IMR-90 (cell line): ENCODE measurements around the gene MRPS26. TPM values are rescaled to one million over a fixed set of nuclear protein-coding genes. Genes with fewer than 3 reads are reported as not detected.

ENCODE experiments used
- ATAC-seq: fragments of 200-7000 bp; cut with Tn5 transposase; 2 replicates; pipeline ENCODE4 v1.9.1; 2020; ENCODE audit warnings: low read depth, mild to moderate bottlenecking, moderate library complexity
- BruUV-seq: library from RNA; stranded (reverse); fragments of 400-500 nt; replicated peaks from 2 replicates; lab custom pipeline; 2021; lab: Mats Ljungman, UMichigan
- CTCF ChIA-PET: fragments of 300-600 bp; formaldehyde crosslinking; extraction: SDS; loops from one replicate; lab custom pipeline; 2021; ENCODE audit warnings: antibody characterized with exemption; lab: Yijun Ruan, JAX
- POLR2A ChIA-PET: fragments of 300-600 bp; sonication (Branson Sonifier 250); formaldehyde crosslinking; loops from one replicate; lab custom pipeline; 2022; ENCODE audit warnings: antibody characterized with exemption; ENCODE audit not compliant: unreplicated experiment; lab: Charles Lee
- DNase-seq: peaks from one replicate; pipeline ENCODE4 v3.0.0; 2013
- H2AFZ ChIP-seq: replicated peaks from 2 replicates; pipeline ENCODE3; 2013; ENCODE audit warnings: low read length, mild to moderate bottlenecking; ENCODE audit not compliant: poor library complexity
- H2AK5ac ChIP-seq: 2 replicates; pipeline ENCODE4 v1.6.1; 2013; ENCODE audit warnings: low read depth, low read length, inconsistent platforms
- H2AK9ac ChIP-seq: replicated peaks from 2 replicates; pipeline ENCODE3; 2013; ENCODE audit warnings: mild to moderate bottlenecking, low read depth, low read length, moderate library complexity; ENCODE audit not compliant: poor library complexity
- H2BK120ac ChIP-seq: 2 replicates; pipeline ENCODE4 v1.6.1; 2013; ENCODE audit warnings: low read depth, low read length, inconsistent platforms
- H2BK15ac ChIP-seq: 3 replicates; pipeline ENCODE4 v1.6.1; 2013; ENCODE audit warnings: low read depth, low read length, inconsistent platforms
- H2BK20ac ChIP-seq: 2 replicates; pipeline ENCODE4 v1.6.1; 2013; ENCODE audit warnings: low read depth, mild to moderate bottlenecking, inconsistent platforms, low read length, moderate library complexity
- H2BK5ac ChIP-seq: 2 replicates; pipeline ENCODE4 v1.6.1; 2013; ENCODE audit warnings: mild to moderate bottlenecking, low read depth, low read length, inconsistent platforms; ENCODE audit not compliant: poor library complexity, severe bottlenecking
- H3K14ac ChIP-seq: replicated peaks from 2 replicates; pipeline ENCODE4 v1.6.1; 2013; ENCODE audit warnings: low read depth, low read length, inconsistent platforms
- H3K18ac ChIP-seq: 2 replicates; pipeline ENCODE4 v1.6.1; 2013; ENCODE audit warnings: low read depth, low read length, control low read depth
- H3K23ac ChIP-seq: 2 replicates; pipeline ENCODE4 v1.6.1; 2013; ENCODE audit warnings: low read depth, low read length, inconsistent platforms
- H3K27ac ChIP-seq: 2 replicates; pipeline ENCODE4 v1.5.1; 2013; ENCODE audit warnings: mild to moderate bottlenecking, control low read depth, low read length; ENCODE audit not compliant: insufficient read depth
- H3K27me3 ChIP-seq: 2 replicates; pipeline ENCODE4 v1.6.1; 2013; ENCODE audit warnings: low read length; ENCODE audit not compliant: control insufficient read depth, insufficient read depth
- H3K36me3 ChIP-seq: 2 replicates; pipeline ENCODE4 v1.6.1; 2013; ENCODE audit warnings: low read length, mixed read lengths; ENCODE audit not compliant: control insufficient read depth, insufficient read depth
- H3K4ac ChIP-seq: 2 replicates; pipeline ENCODE4 v1.6.1; 2013; ENCODE audit warnings: low read depth, low read length, inconsistent platforms
- H3K4me1 ChIP-seq: 2 replicates; pipeline ENCODE4 v1.6.1; 2013; ENCODE audit warnings: low read length, mixed read lengths; ENCODE audit not compliant: control insufficient read depth, insufficient read depth
- H3K4me2 ChIP-seq: 2 replicates; pipeline ENCODE4 v1.6.1; 2013; ENCODE audit warnings: low read depth, mild to moderate bottlenecking, control low read depth, low read length, moderate library complexity
- H3K4me3 ChIP-seq: 2 replicates; pipeline ENCODE4 v1.5.1; 2013; ENCODE audit warnings: low read depth, mild to moderate bottlenecking, control low read depth, low read length, moderate library complexity; ENCODE audit not compliant: insufficient read depth
- H3K56ac ChIP-seq: 2 replicates; pipeline ENCODE4 v1.6.1; 2013; ENCODE audit warnings: low read length, inconsistent platforms; ENCODE audit not compliant: insufficient read depth; ENCODE audit errors: extremely low read depth
- H3K79me1 ChIP-seq, 2 experiments: 2 replicates each; pipeline ENCODE4 v1.6.1; 2013; ENCODE audit warnings: low read length in 2 of 2, inconsistent platforms in 1 of 2, low read depth in 1 of 2
- H3K9ac ChIP-seq: 2 replicates; pipeline ENCODE4 v1.6.1; 2013; ENCODE audit warnings: low read depth, low read length, control low read depth
- H3K9me1 ChIP-seq: 2 replicates; pipeline ENCODE4 v1.6.1; 2013; ENCODE audit warnings: low read length, inconsistent platforms; ENCODE audit not compliant: insufficient read depth
- H3K9me3 ChIP-seq: 2 replicates; pipeline ENCODE4 v1.6.1; 2013; ENCODE audit warnings: low read length; ENCODE audit not compliant: control insufficient read depth, insufficient read depth
- H4K20me1 ChIP-seq: 2 replicates; pipeline ENCODE4 v1.6.1; 2013; ENCODE audit warnings: low read length, inconsistent platforms; ENCODE audit not compliant: insufficient read depth
- H4K5ac ChIP-seq: 2 replicates; pipeline ENCODE4 v1.6.1; 2013; ENCODE audit warnings: mild to moderate bottlenecking, low read depth, low read length, control low read depth
- H4K8ac ChIP-seq, 2 experiments: 2 replicates each; pipeline ENCODE4 v1.6.1; 2013; ENCODE audit warnings: low read depth in 2 of 2, low read length in 2 of 2, control low read depth in 1 of 2, inconsistent platforms in 1 of 2
- H4K91ac ChIP-seq: 2 replicates; pipeline ENCODE4 v1.6.1; 2013; ENCODE audit warnings: low read depth, low read length, inconsistent platforms; ENCODE audit not compliant: insufficient read depth
- BHLHE40 ChIP-seq: fragments of 150-350 bp; IDR thresholded peaks from 2 replicates; pipeline ENCODE4 v1.6.1; 2016; ENCODE audit warnings: mild to moderate bottlenecking, low read depth, low read length
- CEBPB ChIP-seq: IDR thresholded peaks from 2 replicates; pipeline ENCODE4 v1.6.1; 2012; ENCODE audit warnings: low read depth, low read length, improper control_type of control experiment
- CHD1 ChIP-seq: IDR thresholded peaks from 2 replicates; pipeline ENCODE4 v1.6.1; 2012; ENCODE audit warnings: low read depth, low read length, improper control_type of control experiment
- CTCF ChIP-seq: conservative IDR thresholded peaks from 2 replicates; pipeline ENCODE4 v1.5.1; 2012; ENCODE audit warnings: mild to moderate bottlenecking, low read depth, low read length, improper control_type of control experiment
- FOS ChIP-seq: fragments of 150-350 bp; IDR thresholded peaks from 2 replicates; pipeline ENCODE4 v1.6.1; 2016; ENCODE audit warnings: low read depth, low read length
- MAFK ChIP-seq: IDR thresholded peaks from 2 replicates; pipeline ENCODE4 v1.6.1; 2012; ENCODE audit warnings: low read depth, low read length, improper control_type of control experiment
- MAZ ChIP-seq: IDR thresholded peaks from 2 replicates; pipeline ENCODE4 v1.6.1; 2012; ENCODE audit warnings: low read depth, mild to moderate bottlenecking, low read length, improper control_type of control experiment, moderate library complexity, borderline replicate concordance
- MXI1 ChIP-seq: IDR thresholded peaks from 2 replicates; pipeline ENCODE4 v1.6.1; 2012; ENCODE audit warnings: low read depth, mild to moderate bottlenecking, low read length, moderate library complexity, borderline replicate concordance
- NFE2L2 ChIP-seq: fragments of 150-350 bp; IDR thresholded peaks from 2 replicates; pipeline ENCODE4 v1.6.1; 2016; ENCODE audit warnings: low read depth, mild to moderate bottlenecking, low read length
- POLR2A ChIP-seq: IDR thresholded peaks from 2 replicates; pipeline ENCODE4 v1.6.1; 2012; ENCODE audit warnings: mild to moderate bottlenecking, low read depth, low read length
- RAD21 ChIP-seq: IDR thresholded peaks from 2 replicates; pipeline ENCODE4 v1.6.1; 2012; ENCODE audit warnings: low read length, improper control_type of control experiment
- RCOR1 ChIP-seq: IDR thresholded peaks from 2 replicates; pipeline ENCODE4 v1.6.1; 2012; ENCODE audit warnings: mild to moderate bottlenecking, low read length, improper control_type of control experiment; ENCODE audit not compliant: insufficient replicate concordance
- RFX5 ChIP-seq: IDR thresholded peaks from 2 replicates; pipeline ENCODE4 v1.8.0; 2012; ENCODE audit warnings: low read depth, mild to moderate bottlenecking, low read length, moderate library complexity
- SMC3 ChIP-seq: fragments of 150-350 bp; IDR thresholded peaks from 2 replicates; pipeline ENCODE4 v1.6.1; 2016; ENCODE audit warnings: low read depth, mild to moderate bottlenecking, antibody characterized with exemption, low read length, moderate library complexity
- WGBS, 2 experiments: methylation state at CpG; one replicate each; pipeline versions ENCODE4 v1.1.5 to v1.1.7; 2013; ENCODE audit warnings: missing lambda C conversion rate in 2 of 2; ENCODE audit not compliant: insufficient read length in 1 of 2; ENCODE audit errors: extremely low coverage in 2 of 2; 5-methylcytosine and 5-hydroxymethylcytosine counted together
- dilution Hi-C: fragments of 300-500 bp; cut with HindIII; formaldehyde crosslinking; loops from one replicate; pipeline ENCODE4 v1.14.3; 2018; ENCODE audit warnings: low sequenced_read_pairs; ENCODE audit not compliant: unreplicated experiment
- in situ Hi-C: fragments of 300-500 bp; cut with MboI; formaldehyde crosslinking; loops from 3 replicates; pipeline ENCODE4 v1.14.3; 2019; ENCODE audit warnings: low sequenced_read_pairs, inconsistent platforms, mixed read lengths
- intact Hi-C: fragments of 100-400 bp; cut with micrococcal nuclease; formaldehyde crosslinking; loops from 2 replicates; pipeline ENCODE4 v1.10.0; 2022
- polyA plus RNA-seq, 3 experiments: library from polyadenylated mRNA; depleted of rRNA; stranded (reverse); fragments of >200 nt; gene quantifications; 2 replicates each; pipeline ENCODE4 v1.2.3, GENCODE V29; 2012; ENCODE audit warnings: low replicate concordance in 1 of 3
- total RNA-seq: library from RNA; depleted of rRNA; stranded (reverse); fragments of >200 nt; gene quantifications from 2 replicates; pipeline ENCODE4 v1.2.3, GENCODE V29; 2012
- TF ChIP-seq, protein P1 (sequence below): fragments of 150-350 bp; IDR thresholded peaks from 2 replicates; pipeline ENCODE4 v1.6.1; 2017; ENCODE audit warnings: mild to moderate bottlenecking, antibody characterized with exemption, low read length, low read depth
- TF ChIP-seq, protein P2 (sequence below): fragments of 150-350 bp; IDR thresholded peaks from 2 replicates; pipeline ENCODE4 v1.6.1; 2016; ENCODE audit warnings: low read depth, mild to moderate bottlenecking, low read length, moderate library complexity, borderline replicate concordance

Gene MRPS26
- total and polyA plus RNA-seq, 2 of the 4 experiments (the other 2 are of a cell fraction) = 22.2 to 38.6 TPM

GRCh38 chr20:3027987-3028386, 17.9 kb upstream of the MRPS26 start:
- no peaks in the 10 kb centered on the region for H3K79me1 ChIP-seq
- H3K56ac ChIP-seq = no peak overlapping the region
- H3K14ac ChIP-seq = no peak overlapping the region
- ChIA-PET CTCF (no interaction called here), POLR2A (no interaction called here)
- H2BK20ac ChIP-seq = no peak overlapping the region
- BruUV-seq = no TSS peak
- ATAC-seq (no peak), DNase-seq (no peak)
- no peak overlapping the region for H3K4me2 ChIP-seq
- H2AK5ac ChIP-seq = no peak overlapping the region
- no peak overlapping the region for H3K27ac ChIP-seq
- no peak overlapping the region for H3K9ac ChIP-seq
- no peaks in the 10 kb centered on the region for H3K9me3 ChIP-seq
- H4K8ac ChIP-seq = no peak overlapping the region
- H2BK15ac ChIP-seq = no peak overlapping the region
- no peak overlapping the region for H3K4me3 ChIP-seq
- 0 out of 2 replicates have a peak, but pooled peaks cover 3% of the 10 kb centered on the region for H3K9me1 ChIP-seq
- no peak overlapping the region for H2AK9ac ChIP-seq
- H2BK5ac ChIP-seq = no peak overlapping the region
- no peak overlapping the region for H2AFZ ChIP-seq
- in situ Hi-C loops (no loop called here), dilution Hi-C loops (no loop called here), intact Hi-C loops (no loop called here)
- H4K20me1 ChIP-seq = no peaks in the 10 kb centered on the region
- no peaks in the 10 kb centered on the region for H3K4me1 ChIP-seq
- H3K23ac ChIP-seq = no peak overlapping the region
- H4K5ac ChIP-seq = no peak overlapping the region
- no peak overlapping the region for H3K4ac ChIP-seq
- H3K18ac ChIP-seq = no peak overlapping the region
- no peak overlapping the region for H4K91ac ChIP-seq
- WGBS, 2 experiments = no CpG with 5 or more reads among the region's 2 CpGs
- H3K36me3 ChIP-seq = peaks cover 40% of the 10 kb centered on the region
- no peak overlapping the region for H2BK120ac ChIP-seq
- H3K27me3 ChIP-seq = no peaks in the 10 kb centered on the region
- TF ChIP-seq FOS (no peak), RFX5 (no peak), MXI1 (no peak), MAFK (no peak), SMC3 (no peak), CHD1 (no peak), NFE2L2 (no peak), RAD21 (no peak), POLR2A (no peak), CEBPB (no peak), BHLHE40 (no peak), MAZ (no peak), CTCF (no peak), RCOR1 (no peak)
- TF ChIP-seq, protein P1, sequence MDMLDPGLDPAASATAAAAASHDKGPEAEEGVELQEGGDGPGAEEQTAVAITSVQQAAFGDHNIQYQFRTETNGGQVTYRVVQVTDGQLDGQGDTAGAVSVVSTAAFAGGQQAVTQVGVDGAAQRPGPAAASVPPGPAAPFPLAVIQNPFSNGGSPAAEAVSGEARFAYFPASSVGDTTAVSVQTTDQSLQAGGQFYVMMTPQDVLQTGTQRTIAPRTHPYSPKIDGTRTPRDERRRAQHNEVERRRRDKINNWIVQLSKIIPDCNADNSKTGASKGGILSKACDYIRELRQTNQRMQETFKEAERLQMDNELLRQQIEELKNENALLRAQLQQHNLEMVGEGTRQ = no peak
- TF ChIP-seq, protein P2, sequence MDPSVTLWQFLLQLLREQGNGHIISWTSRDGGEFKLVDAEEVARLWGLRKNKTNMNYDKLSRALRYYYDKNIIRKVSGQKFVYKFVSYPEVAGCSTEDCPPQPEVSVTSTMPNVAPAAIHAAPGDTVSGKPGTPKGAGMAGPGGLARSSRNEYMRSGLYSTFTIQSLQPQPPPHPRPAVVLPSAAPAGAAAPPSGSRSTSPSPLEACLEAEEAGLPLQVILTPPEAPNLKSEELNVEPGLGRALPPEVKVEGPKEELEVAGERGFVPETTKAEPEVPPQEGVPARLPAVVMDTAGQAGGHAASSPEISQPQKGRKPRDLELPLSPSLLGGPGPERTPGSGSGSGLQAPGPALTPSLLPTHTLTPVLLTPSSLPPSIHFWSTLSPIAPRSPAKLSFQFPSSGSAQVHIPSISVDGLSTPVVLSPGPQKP = no peak
